ENCODE data around the gene TMEM132A.

Gene TMEM132A

GRCh38 chr11:60977224-60977623 is 53.0 kb downstream of the TMEM132A start:
- no peak overlapping the region for H3K27ac ChIP-seq (ENCODE audit: low read depth, low read length)
- peaks cover 4% of the 10 kb centered on the region; the same call in 1 of the 2 replicates for H3K27me3 ChIP-seq (ENCODE audit: insufficient read depth, low read length)
- no peak overlapping the region for H3K4me3 ChIP-seq (ENCODE audit: low read depth, low read length)
- H3K4me1 ChIP-seq (ENCODE audit: control insufficient read depth, insufficient read depth, low read length, unreplicated experiment): no peaks in the 10 kb centered on the region
- H3K79me2 ChIP-seq (ENCODE audit: control insufficient read depth, insufficient read depth, low read length, unreplicated experiment): no peaks in the 10 kb centered on the region
- no peaks in the 10 kb centered on the region for H3K36me3 ChIP-seq (ENCODE audit: insufficient read depth, low read length)
- H2AFZ ChIP-seq (ENCODE audit: low read length, unreplicated experiment): no peak overlapping the region

DNA sequence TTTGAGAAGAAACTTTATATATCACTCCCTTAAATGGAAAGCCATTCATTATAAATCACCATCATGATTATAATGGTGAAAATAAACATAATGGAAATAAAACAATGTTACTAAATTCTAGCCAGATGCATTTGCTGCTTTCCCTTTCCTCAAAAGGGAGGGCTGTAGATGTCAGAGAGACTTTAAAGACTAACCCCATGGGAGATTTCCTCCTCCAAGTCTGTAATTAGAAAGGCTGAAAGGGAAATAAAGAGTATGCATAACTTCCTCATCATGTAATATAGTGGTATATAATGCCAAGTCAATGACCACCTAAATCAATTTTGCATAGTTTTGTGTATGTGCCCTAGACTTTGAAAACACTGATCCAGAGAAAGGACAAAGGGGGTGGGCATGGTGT is 53.6 kb downstream of the TMEM132A start:
- H3K79me2 ChIP-seq (ENCODE audit: control insufficient read depth, insufficient read depth, low read length, unreplicated experiment): no peaks in the 10 kb centered on the region
- H3K4me3 ChIP-seq (ENCODE audit: low read depth, low read length): no peak overlapping the region
- no peak overlapping the region for H3K27ac ChIP-seq (ENCODE audit: low read depth, low read length)
- H3K27me3 ChIP-seq (ENCODE audit: insufficient read depth, low read length): peaks cover 4% of the 10 kb centered on the region; the same call in 1 of the 2 replicates
- no peak overlapping the region for H2AFZ ChIP-seq (ENCODE audit: low read length, unreplicated experiment)
- H3K36me3 ChIP-seq (ENCODE audit: insufficient read depth, low read length): no peaks in the 10 kb centered on the region
- H3K4me1 ChIP-seq (ENCODE audit: control insufficient read depth, insufficient read depth, low read length, unreplicated experiment): no peaks in the 10 kb centered on the region

- Histone ChIP-seq H3K27ac (ENCODE audit: low read depth, low read length) (no peak overlapping the region), H3K4me1 (ENCODE audit: control insufficient read depth, insufficient read depth, low read length, unreplicated experiment) (no peaks in the 10 kb centered on the region), H3K27me3 (ENCODE audit: insufficient read depth, low read length) (peaks cover 6% of the 10 kb centered on the region), H2AFZ (ENCODE audit: low read length, unreplicated experiment) (no peak overlapping the region), H3K79me2 (ENCODE audit: control insufficient read depth, insufficient read depth, low read length, unreplicated experiment) (no peaks in the 10 kb centered on the region), H3K4me3 (ENCODE audit: low read depth, low read length) (no peak overlapping the region), H3K36me3 (ENCODE audit: insufficient read depth, low read length) (no peaks in the 10 kb centered on the region)
Observed at GRCh38 chr11:60978546-60979380, 54.5 kb downstream of the TMEM132A start.

- Histone ChIP-seq H3K79me2 (ENCODE audit: control insufficient read depth, insufficient read depth, low read length, unreplicated experiment) (no peaks in the 10 kb centered on the region), H3K4me3 (ENCODE audit: low read depth, low read length) (no peak overlapping the region), H3K27ac (ENCODE audit: low read depth, low read length) (no peak overlapping the region), H2AFZ (ENCODE audit: low read length, unreplicated experiment) (no peak overlapping the region), H3K36me3 (ENCODE audit: insufficient read depth, low read length) (no peaks in the 10 kb centered on the region), H3K4me1 (ENCODE audit: control insufficient read depth, insufficient read depth, low read length, unreplicated experiment) (peaks cover 9% of the 10 kb centered on the region), H3K27me3 (ENCODE audit: insufficient read depth, low read length) (peaks cover 15% of the 10 kb centered on the region)
Observed at GRCh38 chr11:60981515-60981914, 57.3 kb downstream of the TMEM132A start.

DNA sequence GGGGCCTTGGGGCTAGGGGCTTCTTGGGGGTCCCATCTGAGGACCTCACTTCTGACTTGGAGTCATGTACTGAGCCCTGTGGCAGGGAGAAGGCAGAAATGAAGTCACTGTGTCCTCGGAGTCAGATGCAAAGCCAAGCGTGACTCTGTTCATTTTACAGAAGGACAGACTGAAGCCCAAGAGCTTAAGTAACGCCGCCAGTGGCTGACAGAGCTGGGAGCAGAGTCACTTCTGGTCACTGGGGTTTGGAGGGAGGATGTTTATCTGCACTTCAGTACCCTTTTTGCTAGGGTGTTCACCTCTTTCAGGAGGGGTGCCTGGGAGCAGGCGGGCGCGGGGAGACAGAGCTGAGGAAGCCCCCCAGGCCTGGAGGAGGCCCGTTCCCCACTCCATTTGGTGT is 57.9 kb downstream of the TMEM132A start:
- no peaks in the 10 kb centered on the region for H3K79me2 ChIP-seq (ENCODE audit: control insufficient read depth, insufficient read depth, low read length, unreplicated experiment)
- H3K27ac ChIP-seq (ENCODE audit: low read depth, low read length): no peak overlapping the region
- peaks cover 9% of the 10 kb centered on the region for H3K4me1 ChIP-seq (ENCODE audit: control insufficient read depth, insufficient read depth, low read length, unreplicated experiment)
- no peak overlapping the region for H2AFZ ChIP-seq (ENCODE audit: low read length, unreplicated experiment)
- H3K27me3 ChIP-seq (ENCODE audit: insufficient read depth, low read length): peaks cover 15% of the 10 kb centered on the region
- no peaks in the 10 kb centered on the region for H3K36me3 ChIP-seq (ENCODE audit: insufficient read depth, low read length)
- no peak overlapping the region for H3K4me3 ChIP-seq (ENCODE audit: low read depth, low read length)

GRCh38 chr11:60984149-60984548 is 59.9 kb downstream of the TMEM132A start:
- Histone ChIP-seq H3K79me2 (ENCODE audit: control insufficient read depth, insufficient read depth, low read length, unreplicated experiment) (no peaks in the 10 kb centered on the region), H3K4me1 (ENCODE audit: control insufficient read depth, insufficient read depth, low read length, unreplicated experiment) (peaks cover 9% of the 10 kb centered on the region), H2AFZ (ENCODE audit: low read length, unreplicated experiment) (no peak overlapping the region), H3K4me3 (ENCODE audit: low read depth, low read length) (no peak overlapping the region), H3K27ac (ENCODE audit: low read depth, low read length) (no peak overlapping the region), H3K36me3 (ENCODE audit: insufficient read depth, low read length) (no peaks in the 10 kb centered on the region), H3K27me3 (ENCODE audit: insufficient read depth, low read length) (peaks cover 18% of the 10 kb centered on the region)

DNA sequence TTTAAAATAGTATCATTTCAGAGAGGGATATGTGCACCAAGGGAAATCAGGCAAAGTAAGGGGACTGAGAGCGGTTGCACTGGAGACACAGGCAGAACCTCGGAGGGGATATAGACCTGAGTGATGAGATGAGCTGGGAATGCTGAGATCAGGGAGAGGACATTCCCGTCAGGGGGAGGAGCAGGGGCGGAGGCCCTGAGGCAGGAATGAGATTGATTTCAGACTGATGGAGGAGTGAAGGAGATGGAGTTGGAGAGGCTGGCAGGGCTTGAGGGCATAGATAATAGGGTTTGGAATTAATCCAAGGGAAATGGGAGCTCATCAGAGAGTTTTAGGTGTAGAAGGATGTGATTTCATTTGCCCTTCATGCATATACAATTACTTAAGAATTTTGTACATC is 60.4 kb downstream of the TMEM132A start:
- Histone ChIP-seq H3K4me3 (ENCODE audit: low read depth, low read length) (no peak overlapping the region), H3K4me1 (ENCODE audit: control insufficient read depth, insufficient read depth, low read length, unreplicated experiment) (peaks cover 9% of the 10 kb centered on the region), H3K36me3 (ENCODE audit: insufficient read depth, low read length) (no peaks in the 10 kb centered on the region), H3K27ac (ENCODE audit: low read depth, low read length) (no peak overlapping the region), H3K27me3 (ENCODE audit: insufficient read depth, low read length) (peaks cover 23% of the 10 kb centered on the region), H3K79me2 (ENCODE audit: control insufficient read depth, insufficient read depth, low read length, unreplicated experiment) (no peaks in the 10 kb centered on the region), H2AFZ (ENCODE audit: low read length, unreplicated experiment) (no peak overlapping the region)

GRCh38 chr11:60985501-60985900 is 61.2 kb downstream of the TMEM132A start:
- Histone ChIP-seq H3K27me3 (ENCODE audit: insufficient read depth, low read length) (peaks cover 25% of the 10 kb centered on the region), H2AFZ (ENCODE audit: low read length, unreplicated experiment) (no peak overlapping the region), H3K4me3 (ENCODE audit: low read depth, low read length) (no peak overlapping the region), H3K36me3 (ENCODE audit: insufficient read depth, low read length) (no peaks in the 10 kb centered on the region), H3K79me2 (ENCODE audit: control insufficient read depth, insufficient read depth, low read length, unreplicated experiment) (no peaks in the 10 kb centered on the region), H3K4me1 (ENCODE audit: control insufficient read depth, insufficient read depth, low read length, unreplicated experiment) (peaks cover 9% of the 10 kb centered on the region), H3K27ac (ENCODE audit: low read depth, low read length) (no peak overlapping the region)

DNA sequence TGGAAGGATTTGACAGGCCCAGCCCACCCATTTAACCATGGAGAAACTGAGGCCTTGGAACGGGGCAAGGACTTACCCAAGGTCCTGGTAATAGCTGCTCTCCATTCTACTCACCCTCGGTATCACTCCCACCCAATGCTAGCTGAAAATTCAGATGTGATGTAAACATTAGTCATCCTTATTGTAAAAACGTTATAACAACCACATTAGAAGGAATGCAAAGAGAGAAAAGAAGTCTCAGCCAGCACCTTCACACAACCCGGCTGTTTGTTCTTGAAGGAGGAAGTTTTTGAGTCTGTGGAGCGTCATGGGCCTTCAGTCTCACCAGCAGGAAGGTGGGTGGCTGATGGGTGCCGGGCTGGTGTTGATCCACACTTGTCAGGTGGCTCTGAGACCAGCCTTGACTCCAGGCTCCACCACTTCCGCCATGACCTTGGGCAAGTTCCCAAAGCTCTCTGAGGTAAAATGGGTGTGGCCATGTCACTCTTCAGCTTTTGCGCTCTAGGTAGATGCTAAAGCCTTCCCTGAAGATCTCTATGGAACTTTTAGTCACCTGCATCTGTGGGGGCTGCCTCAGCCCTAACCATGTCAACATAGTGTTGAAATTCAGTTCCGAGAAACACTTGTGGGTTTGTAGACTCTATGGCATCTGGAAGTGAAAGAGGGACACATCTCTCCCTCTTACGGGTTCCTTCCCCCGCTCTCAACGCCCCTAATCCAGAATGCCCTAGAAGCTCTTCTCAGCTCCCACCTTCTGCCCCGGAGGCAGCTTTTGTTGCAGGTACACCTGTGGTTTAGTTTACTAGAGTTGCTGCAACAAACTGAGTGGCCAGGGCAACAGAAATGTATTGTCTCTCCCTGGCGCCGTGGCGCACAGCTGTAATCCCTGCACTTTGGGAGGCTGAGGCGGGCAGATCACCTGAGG is 62.0 kb downstream of the TMEM132A start:
- peaks cover 25% of the 10 kb centered on the region for H3K27me3 ChIP-seq (ENCODE audit: insufficient read depth, low read length)
- no peaks in the 10 kb centered on the region for H3K36me3 ChIP-seq (ENCODE audit: insufficient read depth, low read length)
- H3K4me3 ChIP-seq (ENCODE audit: low read depth, low read length): no peak overlapping the region
- H3K79me2 ChIP-seq (ENCODE audit: control insufficient read depth, insufficient read depth, low read length, unreplicated experiment): no peaks in the 10 kb centered on the region
- H3K4me1 ChIP-seq (ENCODE audit: control insufficient read depth, insufficient read depth, low read length, unreplicated experiment): peaks cover 9% of the 10 kb centered on the region
- H3K27ac ChIP-seq (ENCODE audit: low read depth, low read length): no peak overlapping the region
- no peak overlapping the region for H2AFZ ChIP-seq (ENCODE audit: low read length, unreplicated experiment)

Data from ACC112 (cell line).